ENCODE data around the gene MYCBPAP.

MYCBPAP gene, protein sequence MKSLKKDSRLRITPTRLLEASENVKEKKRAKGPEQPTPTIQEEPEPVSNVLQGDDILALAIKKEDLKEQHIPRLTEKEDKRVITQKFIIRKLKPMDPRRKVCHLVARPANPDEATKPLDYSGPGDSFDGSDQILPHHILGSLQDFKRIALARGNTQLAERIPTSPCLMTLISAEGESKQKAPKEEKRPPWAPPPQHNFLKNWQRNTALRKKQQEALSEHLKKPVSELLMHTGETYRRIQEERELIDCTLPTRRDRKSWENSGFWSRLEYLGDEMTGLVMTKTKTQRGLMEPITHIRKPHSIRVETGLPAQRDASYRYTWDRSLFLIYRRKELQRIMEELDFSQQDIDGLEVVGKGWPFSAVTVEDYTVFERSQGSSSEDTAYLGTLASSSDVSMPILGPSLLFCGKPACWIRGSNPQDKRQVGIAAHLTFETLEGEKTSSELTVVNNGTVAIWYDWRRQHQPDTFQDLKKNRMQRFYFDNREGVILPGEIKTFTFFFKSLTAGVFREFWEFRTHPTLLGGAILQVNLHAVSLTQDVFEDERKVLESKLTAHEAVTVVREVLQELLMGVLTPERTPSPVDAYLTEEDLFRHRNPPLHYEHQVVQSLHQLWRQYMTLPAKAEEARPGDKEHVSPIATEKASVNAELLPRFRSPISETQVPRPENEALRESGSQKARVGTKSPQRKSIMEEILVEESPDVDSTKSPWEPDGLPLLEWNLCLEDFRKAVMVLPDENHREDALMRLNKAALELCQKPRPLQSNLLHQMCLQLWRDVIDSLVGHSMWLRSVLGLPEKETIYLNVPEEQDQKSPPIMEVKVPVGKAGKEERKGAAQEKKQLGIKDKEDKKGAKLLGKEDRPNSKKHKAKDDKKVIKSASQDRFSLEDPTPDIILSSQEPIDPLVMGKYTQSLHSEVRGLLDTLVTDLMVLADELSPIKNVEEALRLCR

DNA sequence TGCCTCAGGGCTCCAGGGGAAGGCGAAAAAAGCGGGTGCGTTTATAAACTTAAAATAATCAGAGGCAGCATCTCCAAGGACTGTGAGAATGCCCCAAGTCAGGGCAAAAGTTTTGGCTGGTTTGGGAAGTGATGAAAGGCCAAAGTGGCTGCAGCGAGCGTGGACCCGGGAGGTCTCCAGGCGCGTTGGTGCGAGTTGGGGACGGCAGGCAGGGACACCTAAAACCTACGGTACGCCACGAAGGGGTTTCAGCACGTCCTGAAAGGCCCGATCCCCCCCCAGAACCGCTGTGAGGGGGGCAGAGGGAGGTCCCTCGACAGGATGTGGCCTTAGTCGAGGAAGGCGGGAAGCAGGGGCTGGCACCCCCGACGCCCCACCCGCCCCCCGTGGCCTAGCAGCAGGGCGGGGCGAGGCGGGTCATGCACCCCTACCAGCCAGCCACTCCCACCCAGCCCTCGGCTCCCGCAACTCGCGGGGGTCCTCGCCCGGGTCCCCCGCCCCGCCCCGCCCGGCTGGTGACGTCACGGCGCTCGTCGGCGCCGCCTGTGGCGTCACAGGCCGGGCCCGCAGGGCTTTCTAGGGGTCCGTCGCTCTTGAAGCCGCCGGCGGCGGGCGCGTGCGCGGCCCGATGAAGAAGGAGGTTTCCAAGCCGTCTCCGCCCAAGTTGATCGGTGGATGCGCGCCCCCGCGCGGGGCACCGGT is at the start of gene MYCBPAP:
MYCBPAP (plus strand) TSS at position 569 of the 702 bp plus-strand sequence. CDS start 236 bp downstream, outside the sequence.
- no peak for DNase-seq (ENCODE audit: low spot score)

DNA sequence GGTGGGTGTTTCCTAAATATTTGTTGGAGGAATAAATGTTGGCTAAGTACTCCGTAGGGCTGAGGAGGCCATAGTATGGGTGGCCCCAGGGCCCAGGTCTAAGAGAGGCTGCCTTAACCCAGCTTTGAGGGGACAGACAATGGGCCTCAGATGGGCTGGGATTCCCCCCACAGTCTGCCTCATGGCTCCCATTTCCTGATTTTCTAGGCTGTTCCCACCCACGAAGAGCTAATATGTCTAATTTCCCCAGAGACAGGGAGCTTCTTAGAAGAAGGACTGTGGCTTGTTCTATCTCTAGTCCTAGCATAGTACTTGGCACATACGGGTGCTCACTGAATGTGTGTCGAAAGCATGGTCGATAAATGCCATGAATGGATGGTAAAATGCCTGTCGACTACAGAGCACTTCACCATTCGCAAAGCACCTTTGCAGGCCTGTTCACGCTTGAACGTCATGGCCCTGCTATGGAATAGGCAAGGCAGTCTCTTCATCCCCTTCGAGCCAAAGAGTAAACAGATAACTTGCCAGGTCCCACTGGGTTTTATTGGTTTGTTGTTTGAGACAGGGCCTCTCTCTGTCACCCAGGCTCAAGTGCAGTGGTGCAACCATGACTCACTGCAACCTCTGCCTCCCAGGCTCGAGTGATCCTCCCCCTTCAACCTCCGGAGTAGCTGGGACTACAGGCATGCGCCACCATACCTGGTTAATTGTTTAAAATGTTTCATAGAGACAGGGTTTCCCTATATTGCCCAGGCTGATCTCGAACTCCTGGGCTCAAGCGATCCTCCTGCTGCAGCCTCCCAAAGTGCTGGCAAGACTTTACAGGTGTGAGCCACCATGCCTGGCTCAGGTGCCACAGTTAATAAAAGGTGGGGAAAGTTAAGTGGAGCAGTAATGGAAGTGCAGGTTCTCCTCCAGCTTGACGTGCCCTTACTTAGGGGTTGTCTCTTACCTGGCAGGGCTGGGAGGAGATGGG is 49.2 kb upstream of the MYCBPAP start:
- peak; percentile 84 for DNase-seq (ENCODE audit: low spot score)

DNA sequence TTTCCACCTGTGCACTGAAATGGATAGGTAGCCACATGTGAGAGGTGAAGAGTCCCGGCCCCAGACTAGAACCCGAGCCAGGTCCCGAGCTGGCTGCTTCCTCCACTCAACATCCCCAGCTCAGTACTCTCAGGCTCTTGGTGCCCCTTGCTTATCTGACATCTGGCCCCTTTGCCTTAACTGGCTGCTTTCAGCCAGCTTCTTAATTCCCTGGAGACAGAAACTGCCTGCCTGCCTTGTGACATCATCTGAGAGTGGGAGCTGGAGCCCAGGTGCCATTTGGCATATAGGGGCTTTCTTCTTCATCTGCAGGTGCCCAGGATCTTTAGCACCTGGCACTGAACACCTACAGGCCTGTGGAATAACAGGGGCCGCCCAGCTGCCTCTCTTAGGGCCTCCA is 48.5 kb upstream of the MYCBPAP start:
- DNase-seq (ENCODE audit: low spot score), result no peak

DNA sequence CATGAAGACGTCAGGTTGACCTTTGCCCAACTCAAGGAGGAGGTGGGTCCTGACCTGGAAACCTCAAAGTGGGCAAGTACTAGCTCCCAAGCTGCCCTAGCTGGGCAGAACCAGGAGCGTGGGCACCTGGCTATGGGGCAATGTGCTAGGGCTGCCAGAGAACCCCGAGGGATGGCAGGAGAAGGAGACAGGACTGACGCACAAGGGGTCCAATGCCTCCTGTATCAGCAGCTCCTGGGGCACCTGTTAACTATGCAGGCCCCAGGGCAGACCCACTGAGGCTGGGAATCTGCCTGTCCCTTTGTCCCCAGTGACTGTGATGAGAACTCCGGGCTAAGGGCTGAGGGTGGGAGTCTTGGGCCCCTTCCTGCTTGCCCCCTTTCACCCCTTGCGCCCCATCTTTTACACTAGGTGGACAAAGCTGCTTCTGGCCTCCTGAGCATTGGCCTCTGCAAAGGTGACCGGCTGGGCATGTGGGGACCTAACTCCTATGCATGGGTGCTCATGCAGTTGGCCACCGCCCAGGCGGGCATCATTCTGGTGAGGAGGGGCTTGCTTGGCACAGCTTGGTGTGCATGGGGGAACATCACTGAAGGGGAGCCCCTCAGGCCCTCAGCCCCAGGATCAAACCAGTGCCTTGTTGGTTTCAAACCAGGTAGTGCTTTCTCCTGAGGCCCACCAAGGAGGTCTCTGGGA is 47.3 kb upstream of the MYCBPAP start:
- no peak for DNase-seq (ENCODE audit: low spot score)

DNA sequence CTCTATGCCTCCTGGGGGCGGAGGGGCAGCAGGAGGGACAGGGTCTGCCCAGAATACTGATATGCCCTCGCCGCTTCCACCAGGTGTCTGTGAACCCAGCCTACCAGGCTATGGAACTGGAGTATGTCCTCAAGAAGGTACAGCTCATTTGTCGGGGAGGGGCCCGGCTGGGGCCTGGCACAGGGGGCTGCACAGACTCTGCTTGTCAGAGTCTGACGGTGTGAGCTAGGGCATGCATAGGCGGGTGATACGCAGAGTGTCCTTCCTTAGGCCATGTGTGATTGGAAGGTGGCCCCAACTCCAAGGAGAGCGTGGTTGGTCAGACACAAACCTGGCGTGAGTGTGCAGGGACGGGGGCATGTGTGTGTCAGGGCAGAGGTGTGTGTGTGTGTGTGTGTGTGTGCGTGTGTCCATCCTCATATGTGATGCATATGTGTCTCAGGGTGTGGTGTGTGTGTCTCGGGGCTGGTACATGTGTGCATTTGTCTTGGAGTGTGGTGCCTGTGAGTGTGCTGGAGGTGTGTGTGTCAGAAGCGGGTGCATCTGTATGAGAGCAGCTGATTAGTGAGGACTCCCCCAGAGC is 46.6 kb upstream of the MYCBPAP start:
- no peak for DNase-seq (ENCODE audit: low spot score)

DNA sequence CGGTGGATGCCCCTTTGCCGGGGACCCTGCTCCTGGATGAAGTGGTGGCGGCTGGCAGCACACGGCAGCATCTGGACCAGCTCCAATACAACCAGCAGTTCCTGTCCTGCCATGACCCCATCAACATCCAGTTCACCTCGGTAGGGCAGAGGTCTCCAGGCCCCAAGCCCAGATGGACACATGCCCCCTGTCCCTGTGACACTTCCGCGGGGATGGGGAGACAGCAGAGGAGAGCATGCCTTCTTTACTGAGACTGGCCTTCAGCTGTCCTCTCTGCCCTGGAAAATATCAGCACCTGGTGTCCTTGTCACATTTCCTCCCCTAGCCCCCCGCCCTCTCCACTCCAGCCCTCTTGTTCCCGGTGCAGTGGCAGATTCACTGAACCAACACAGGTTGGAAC is 45.8 kb upstream of the MYCBPAP start:
- DNase-seq (ENCODE audit: low spot score), result no peak

DNA sequence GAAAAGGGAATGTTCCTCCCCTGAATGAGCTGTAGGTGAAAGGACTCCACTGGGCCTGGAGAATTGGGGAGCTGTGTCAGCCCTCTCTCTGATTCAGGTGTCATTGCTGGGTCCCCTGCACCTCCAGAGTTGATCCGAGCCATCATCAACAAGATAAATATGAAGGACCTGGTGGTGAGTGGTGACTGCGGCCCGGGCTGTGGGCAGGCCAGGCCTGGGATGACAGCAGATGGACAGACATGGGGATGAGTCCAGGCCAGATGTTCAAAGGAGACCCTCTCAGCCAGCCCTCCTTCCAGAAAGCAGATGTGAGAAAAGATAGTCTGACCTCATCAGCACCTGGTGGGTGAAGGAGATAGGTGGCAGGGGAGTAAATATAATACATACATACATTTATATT is 44.1 kb upstream of the MYCBPAP start:
- no peak for DNase-seq (ENCODE audit: low spot score)

DNA sequence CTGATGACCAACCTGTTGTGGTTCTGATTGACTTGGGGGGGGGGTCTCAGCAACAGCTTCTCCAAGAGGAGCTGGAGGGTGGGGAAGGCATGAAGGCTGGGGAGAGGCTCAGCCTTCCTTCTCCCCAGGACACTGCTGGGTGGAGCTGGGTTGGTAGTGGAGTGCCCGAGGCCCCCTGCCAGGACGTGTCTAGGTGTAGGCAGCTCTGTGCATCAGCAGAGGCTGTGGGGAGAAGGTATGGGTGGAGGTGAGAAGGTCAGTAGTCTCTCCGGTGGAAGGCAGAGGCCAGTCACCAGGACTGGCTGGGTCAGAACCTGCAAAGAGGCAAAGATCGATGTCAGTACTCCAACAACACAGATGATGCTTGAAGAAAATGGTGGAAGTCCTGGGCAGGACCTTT is 43.5 kb upstream of the MYCBPAP start:
- no peak for DNase-seq (ENCODE audit: low spot score)

DNA sequence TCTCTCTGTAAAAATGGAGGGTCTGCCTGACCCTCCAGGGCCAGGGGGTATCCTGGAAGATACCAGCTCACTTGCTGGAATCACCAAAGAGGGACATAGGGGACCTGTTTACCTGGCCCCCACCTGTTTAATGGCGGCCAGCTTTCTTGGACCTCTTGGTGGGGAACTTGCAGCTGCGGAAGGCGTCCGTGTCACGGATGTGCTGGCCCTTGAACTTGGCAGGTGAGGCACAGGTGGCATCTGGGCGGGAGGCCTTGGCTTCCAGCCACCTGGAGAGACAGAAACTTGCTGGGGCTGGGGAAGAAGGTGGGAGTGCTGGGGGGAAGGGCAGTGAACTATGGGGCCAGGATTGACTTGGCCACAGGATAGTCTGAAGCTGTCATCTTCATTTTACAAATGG is 43.1 kb upstream of the MYCBPAP start:
- no peak for DNase-seq (ENCODE audit: low spot score)

DNA sequence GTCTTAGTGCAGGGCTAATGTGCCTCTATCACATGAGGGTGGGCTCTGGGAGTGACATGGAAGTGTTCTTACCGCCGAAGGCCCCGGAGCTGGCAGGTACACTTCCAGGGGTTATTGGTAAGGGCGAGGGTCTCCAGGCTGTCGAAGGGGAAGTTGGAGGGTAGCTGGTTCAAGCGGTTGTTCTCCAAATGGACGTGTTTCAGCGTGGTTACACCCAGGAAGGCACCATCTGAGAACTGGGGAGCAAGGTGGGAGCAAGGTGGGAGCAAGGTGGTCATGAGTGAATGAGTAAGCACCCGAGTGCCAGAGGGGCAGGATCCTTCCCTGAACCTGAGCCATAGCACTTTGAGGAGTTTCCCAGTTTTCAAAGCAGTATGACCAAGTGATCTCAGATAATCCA is 42.6 kb upstream of the MYCBPAP start:
- DNase-seq (ENCODE audit: low spot score), result no peak

DNA sequence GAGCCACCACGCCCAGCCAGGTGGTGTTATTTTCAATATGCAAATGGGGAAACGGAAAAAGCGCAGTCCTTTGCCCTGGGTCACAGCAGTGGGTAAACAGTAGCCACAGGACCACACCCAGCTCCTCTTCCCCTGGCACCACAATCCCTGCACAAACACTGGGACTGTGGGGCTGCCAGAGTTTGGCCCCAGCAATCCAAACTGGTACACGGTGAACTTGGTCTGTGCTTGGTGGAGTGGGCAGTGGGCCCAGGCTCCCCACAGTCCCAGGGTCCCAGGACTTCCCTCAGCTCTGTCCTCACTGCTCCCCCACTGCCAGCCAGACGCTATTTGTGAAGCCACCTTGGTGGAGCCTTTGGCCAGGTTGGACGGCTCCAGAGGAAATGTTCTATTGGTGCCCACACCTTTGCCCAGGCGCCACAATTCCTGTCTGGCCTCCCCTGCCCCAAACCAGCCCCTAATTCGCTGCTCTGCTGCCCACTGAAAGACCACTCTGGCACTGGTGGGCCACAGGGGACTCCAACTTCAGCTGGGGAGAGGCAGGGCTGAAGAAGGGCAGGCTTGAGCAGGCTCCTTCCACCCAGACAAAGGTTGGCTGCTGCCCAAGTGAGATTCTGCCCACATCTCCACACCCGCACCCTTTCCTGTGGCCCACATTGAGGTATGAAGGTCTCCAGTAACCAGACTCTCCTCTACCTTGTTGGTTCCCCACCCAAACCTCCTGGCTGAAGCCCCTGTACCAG is 41.7 kb upstream of the MYCBPAP start:
- no peak for DNase-seq (ENCODE audit: low spot score)

DNA sequence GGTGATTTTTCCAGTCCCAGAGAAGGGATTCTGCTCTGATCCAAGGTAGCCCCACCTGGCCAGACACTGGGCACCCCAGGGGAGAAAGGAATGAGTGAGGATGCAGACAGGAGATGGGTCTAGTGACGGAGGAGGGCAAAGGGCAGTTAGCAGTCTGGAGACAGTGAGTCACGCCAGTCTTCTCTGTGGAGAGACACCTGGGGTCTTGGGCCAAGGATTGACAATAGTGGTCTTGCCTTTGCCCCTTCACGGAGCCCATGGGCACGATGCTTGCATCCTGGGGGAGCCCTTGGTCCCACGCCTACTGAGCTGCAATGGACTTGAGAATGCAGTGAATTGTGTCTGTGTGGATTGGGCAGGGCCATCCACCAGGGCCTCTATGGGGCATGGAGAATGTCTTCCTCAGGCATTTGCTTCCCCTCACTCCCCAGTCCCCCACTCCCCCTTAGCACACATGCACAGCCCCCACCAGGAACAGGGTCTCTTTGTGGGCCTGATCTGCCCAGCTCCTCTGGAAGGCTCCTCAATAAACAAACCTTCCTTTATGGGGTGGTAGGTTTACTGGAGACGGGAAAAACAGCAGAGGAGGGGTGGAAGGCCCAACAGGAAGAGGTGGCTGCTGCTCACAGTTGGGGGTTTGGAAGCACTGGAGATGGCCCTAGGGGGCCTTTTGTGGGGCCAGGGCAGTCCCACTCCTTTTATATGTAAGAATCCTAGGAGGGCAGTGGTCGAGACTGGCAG is 41.0 kb upstream of the MYCBPAP start:
- DNase-seq (ENCODE audit: low spot score), result no peak

DNA sequence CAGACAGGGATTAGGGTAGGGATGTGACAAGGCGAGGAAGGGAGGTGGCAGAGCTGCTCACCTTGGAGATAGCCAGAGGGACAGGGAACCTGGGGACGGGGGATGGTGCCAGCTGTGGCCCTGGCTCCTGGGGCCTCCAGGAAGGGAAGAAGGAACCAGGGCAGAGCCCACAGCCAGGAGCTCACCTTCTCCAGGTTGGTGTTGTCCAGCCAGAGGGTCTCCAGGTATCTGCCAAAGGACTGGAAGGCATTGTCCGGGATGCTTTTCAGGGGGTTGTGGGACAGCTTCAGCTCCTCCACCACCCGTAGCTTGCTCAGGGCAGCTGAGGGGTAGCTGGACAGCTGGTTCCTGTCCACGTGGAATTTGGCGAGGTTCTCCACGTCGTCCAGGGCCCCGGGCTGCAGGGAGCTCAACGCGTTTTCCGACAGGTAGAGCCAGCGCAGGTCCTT is 40.4 kb upstream of the MYCBPAP start:
- no peak for DNase-seq (ENCODE audit: low spot score)

DNA sequence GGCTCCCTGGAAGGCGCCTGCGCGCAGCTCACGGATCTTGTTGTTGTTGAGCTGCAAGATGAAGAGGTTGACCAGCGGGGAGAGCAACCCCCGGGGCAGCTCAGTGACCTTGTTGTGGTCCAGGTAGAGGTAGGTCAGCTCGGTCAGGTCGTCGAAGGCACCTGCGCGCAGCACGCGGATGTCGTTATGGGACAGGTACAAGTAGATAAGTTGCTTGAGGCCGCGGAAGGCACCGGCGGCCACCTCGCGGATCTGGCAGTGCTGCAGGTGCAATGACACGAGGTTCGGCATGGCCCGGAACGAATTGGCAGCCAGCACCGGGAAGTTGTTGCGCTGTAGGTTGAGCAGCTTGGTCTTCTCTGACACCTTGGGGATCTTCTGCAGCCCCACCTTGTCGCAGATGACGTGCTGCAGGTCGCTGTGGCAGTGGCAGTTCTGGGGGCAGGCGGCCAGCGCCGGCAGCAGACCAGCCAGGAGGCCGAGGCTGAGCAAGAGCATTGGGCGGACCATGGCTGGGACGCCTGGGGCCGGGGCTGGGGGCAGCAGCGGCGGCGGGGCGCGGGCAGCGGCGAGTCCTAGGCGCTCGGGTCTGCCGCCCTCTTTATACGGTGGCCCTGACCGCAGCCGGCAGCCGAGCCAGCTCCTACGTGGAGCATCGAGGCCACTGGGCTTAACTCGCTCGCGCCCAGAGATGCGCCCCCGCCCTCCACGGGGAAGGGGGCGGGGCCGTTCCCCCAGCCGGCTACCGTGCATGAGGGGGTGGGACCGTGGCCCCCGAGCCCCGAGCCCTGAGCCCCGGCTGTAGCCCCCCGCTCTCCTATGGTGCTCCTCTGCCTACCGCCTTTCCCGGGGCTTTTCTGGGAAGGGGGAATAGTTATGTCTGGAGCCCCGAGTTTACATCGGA is 39.7 kb upstream of the MYCBPAP start, which contains the start of gene CHAD:
CHAD (minus strand) TSS at position 577 of the 904 bp plus-strand sequence; CDS start at position 510, 67 bp downstream.
- DNase-seq (ENCODE audit: low spot score), result no peak

DNA sequence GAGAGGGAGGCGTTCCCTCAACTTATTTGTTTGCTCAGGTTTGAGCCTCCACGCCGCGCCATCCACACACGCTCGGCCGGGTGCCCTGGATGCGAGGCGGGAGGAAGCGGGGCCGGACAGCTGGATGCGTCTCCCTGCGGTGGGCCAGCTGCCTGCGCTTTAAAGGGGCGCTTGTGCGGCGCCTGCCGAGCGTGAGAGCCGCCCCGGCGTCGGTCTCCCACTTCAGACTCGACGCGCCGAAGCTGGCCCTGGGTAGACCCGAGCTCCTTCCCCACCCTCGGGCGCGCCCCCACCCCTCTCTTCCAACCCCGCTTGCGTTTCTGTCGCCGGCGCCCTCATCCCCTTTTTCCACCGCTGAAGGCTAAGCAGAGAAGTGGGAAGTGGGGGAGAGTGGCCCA is 39.0 kb upstream of the MYCBPAP start:
- no peak for DNase-seq (ENCODE audit: low spot score)

DNA sequence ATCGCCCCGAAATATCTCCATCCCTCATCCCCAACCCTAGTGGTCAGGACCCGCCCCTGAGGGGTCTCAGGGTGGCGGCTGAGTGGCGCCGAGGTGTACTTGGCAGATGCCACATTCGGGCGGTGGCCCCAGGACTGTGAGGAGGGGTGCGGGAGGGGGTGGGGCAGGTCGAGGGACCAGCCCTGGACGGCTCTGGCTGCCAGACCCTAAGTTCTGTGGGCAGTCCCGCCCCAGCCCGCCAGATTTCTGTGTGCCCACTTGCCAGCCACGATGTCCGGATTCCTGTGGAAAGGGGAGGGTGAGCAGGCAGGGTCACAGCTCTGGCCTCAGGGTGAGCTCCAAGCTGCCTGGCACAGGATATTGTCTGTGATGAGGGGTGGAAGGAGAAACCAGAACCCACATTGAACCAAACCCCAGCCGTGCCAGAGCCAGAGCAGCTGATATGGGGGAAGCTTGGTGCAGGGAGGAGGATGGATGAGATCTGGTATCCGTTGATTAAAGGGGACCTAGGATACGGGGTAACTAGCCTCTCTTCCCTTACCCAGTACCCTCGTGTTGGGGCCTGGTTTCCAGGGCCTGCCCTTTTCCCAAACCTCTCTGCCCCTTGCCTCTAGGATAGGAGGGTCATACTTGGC is 38.5 kb upstream of the MYCBPAP start:
- no peak for DNase-seq (ENCODE audit: low spot score)

DNA sequence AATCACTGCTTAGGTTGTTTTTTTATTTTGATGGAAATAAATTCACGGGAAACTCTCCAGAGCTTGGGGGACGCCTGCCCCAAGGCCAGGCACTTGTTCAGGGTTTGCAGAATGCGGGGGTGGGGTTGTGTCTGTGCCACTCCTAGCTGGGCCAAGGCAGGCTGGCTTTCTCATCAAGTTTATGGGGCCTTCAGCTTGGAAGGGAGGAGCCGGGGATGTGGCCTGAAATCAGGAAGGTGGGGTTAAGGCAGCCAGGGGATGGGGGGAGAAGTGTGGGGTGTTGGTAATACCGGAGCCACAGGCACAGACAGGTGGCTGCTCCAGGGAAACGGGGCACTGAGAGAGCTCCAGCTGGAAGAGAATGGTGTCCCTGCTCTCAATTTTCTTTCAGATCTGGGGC is 37.8 kb upstream of the MYCBPAP start:
- no peak for DNase-seq (ENCODE audit: low spot score)
